Stimulated activated CD8-positive, alpha-beta memory T cell treated with anti-CD3 and anti-CD28 coated beads, Interleukin-2, amount 100 ng/mL, for 48 hours (primary cell): ENCODE measurements around the gene PRMT3.
"Not testable (repeated sequence)": the region's sequence is repeated elsewhere in the genome, so short reads cannot be mapped to it uniquely, and the experiment has no call there.

Experiments used
- DNase-seq, 2 donors: peaks; one replicate each; pipeline ENCODE4 v3.0.0-alpha.2; 2020; ENCODE audit warnings: low read depth in 2 of 2

The PRMT3 gene

GRCh38 chr11:20374741-20375300, 12.7 kb upstream of the PRMT3 start:
- DNase-seq = no peak

- no peak for DNase-seq
These were observed 11.3 kb upstream of the PRMT3 start for GRCh38 chr11:20376162-20376730.

GRCh38 chr11:20385996-20386395, 1.5 kb upstream of the PRMT3 start:
- DNase-seq = not testable (repeated sequence)

- no peak for DNase-seq
These were observed 860 bp downstream of the PRMT3 start for GRCh38 chr11:20388096-20389055.

- no peak for DNase-seq
These were observed 9.8 kb downstream of the PRMT3 start for GRCh38 chr11:20397281-20397680.

GRCh38 chr11:20399498-20399897, 12.0 kb downstream of the PRMT3 start:
- no peak for DNase-seq

GRCh38 chr11:20403059-20403458, 15.5 kb downstream of the PRMT3 start:
- no peak for DNase-seq

- DNase-seq = no peak
These were observed 19.0 kb downstream of the PRMT3 start for GRCh38 chr11:20406484-20406883.

- no peak for DNase-seq
These were observed 19.8 kb downstream of the PRMT3 start for GRCh38 chr11:20407344-20407743.

- no peak for DNase-seq
These were observed 27.9 kb downstream of the PRMT3 start for GRCh38 chr11:20415432-20415831.

- no peak for DNase-seq
These were observed 30.3 kb downstream of the PRMT3 start for GRCh38 chr11:20417771-20418170.

GRCh38 chr11:20421946-20422345, 34.4 kb downstream of the PRMT3 start:
- no peak for DNase-seq

- DNase-seq = no peak
These were observed 41.7 kb downstream of the PRMT3 start for GRCh38 chr11:20429216-20429615.

GRCh38 chr11:20438637-20439036, 51.1 kb downstream of the PRMT3 start:
- no peak for DNase-seq

- no peak for DNase-seq
These were observed 56.1 kb downstream of the PRMT3 start for GRCh38 chr11:20443596-20443995.

GRCh38 chr11:20444535-20444934, 57.0 kb downstream of the PRMT3 start:
- no peak for DNase-seq

GRCh38 chr11:20448834-20449233, 61.3 kb downstream of the PRMT3 start:
- no peak for DNase-seq

GRCh38 chr11:20450829-20451228, 63.3 kb downstream of the PRMT3 start:
- no peak for DNase-seq

- no peak for DNase-seq
These were observed 64.1 kb downstream of the PRMT3 start for GRCh38 chr11:20451568-20451967.

GRCh38 chr11:20452585-20452984, 65.1 kb downstream of the PRMT3 start:
- no peak for DNase-seq

- no peak for DNase-seq
These were observed 66.3 kb downstream of the PRMT3 start for GRCh38 chr11:20453657-20454316.
